IMR-90 (cell line): ENCODE results near the gene SYNPO. TPM values are rescaled to one million over a fixed set of nuclear protein-coding genes. Genes with fewer than 3 reads are reported as not detected.

ENCODE experiments used
- ATAC-seq: fragments of 200-7000 bp; cut with Tn5 transposase; 2 replicates; pipeline ENCODE4 v1.9.1; 2020; ENCODE audit warnings: low read depth, mild to moderate bottlenecking, moderate library complexity
- BruUV-seq: library from RNA; stranded (reverse); fragments of 400-500 nt; replicated peaks from 2 replicates; lab custom pipeline; 2021; lab: Mats Ljungman, UMichigan
- CTCF ChIA-PET: fragments of 300-600 bp; formaldehyde crosslinking; extraction: SDS; loops from one replicate; lab custom pipeline; 2021; ENCODE audit warnings: antibody characterized with exemption; lab: Yijun Ruan, JAX
- POLR2A ChIA-PET: fragments of 300-600 bp; sonication (Branson Sonifier 250); formaldehyde crosslinking; loops from one replicate; lab custom pipeline; 2022; ENCODE audit warnings: antibody characterized with exemption; ENCODE audit not compliant: unreplicated experiment; lab: Charles Lee
- DNase-seq: peaks from one replicate; pipeline ENCODE4 v3.0.0; 2013
- H2AFZ ChIP-seq: replicated peaks from 2 replicates; pipeline ENCODE3; 2013; ENCODE audit warnings: low read length, mild to moderate bottlenecking; ENCODE audit not compliant: poor library complexity
- H2AK5ac ChIP-seq: 2 replicates; pipeline ENCODE4 v1.6.1; 2013; ENCODE audit warnings: low read depth, low read length, inconsistent platforms
- H2AK9ac ChIP-seq: replicated peaks from 2 replicates; pipeline ENCODE3; 2013; ENCODE audit warnings: mild to moderate bottlenecking, low read depth, low read length, moderate library complexity; ENCODE audit not compliant: poor library complexity
- H2BK120ac ChIP-seq: 2 replicates; pipeline ENCODE4 v1.6.1; 2013; ENCODE audit warnings: low read depth, low read length, inconsistent platforms
- H2BK15ac ChIP-seq: 3 replicates; pipeline ENCODE4 v1.6.1; 2013; ENCODE audit warnings: low read depth, low read length, inconsistent platforms
- H2BK20ac ChIP-seq: 2 replicates; pipeline ENCODE4 v1.6.1; 2013; ENCODE audit warnings: low read depth, mild to moderate bottlenecking, inconsistent platforms, low read length, moderate library complexity
- H2BK5ac ChIP-seq: 2 replicates; pipeline ENCODE4 v1.6.1; 2013; ENCODE audit warnings: mild to moderate bottlenecking, low read depth, low read length, inconsistent platforms; ENCODE audit not compliant: poor library complexity, severe bottlenecking
- H3K14ac ChIP-seq: replicated peaks from 2 replicates; pipeline ENCODE4 v1.6.1; 2013; ENCODE audit warnings: low read depth, low read length, inconsistent platforms
- H3K18ac ChIP-seq: 2 replicates; pipeline ENCODE4 v1.6.1; 2013; ENCODE audit warnings: low read depth, low read length, control low read depth
- H3K23ac ChIP-seq: 2 replicates; pipeline ENCODE4 v1.6.1; 2013; ENCODE audit warnings: low read depth, low read length, inconsistent platforms
- H3K27ac ChIP-seq: 2 replicates; pipeline ENCODE4 v1.5.1; 2013; ENCODE audit warnings: mild to moderate bottlenecking, control low read depth, low read length; ENCODE audit not compliant: insufficient read depth
- H3K27me3 ChIP-seq: 2 replicates; pipeline ENCODE4 v1.6.1; 2013; ENCODE audit warnings: low read length; ENCODE audit not compliant: control insufficient read depth, insufficient read depth
- H3K36me3 ChIP-seq: 2 replicates; pipeline ENCODE4 v1.6.1; 2013; ENCODE audit warnings: low read length, mixed read lengths; ENCODE audit not compliant: control insufficient read depth, insufficient read depth
- H3K4ac ChIP-seq: 2 replicates; pipeline ENCODE4 v1.6.1; 2013; ENCODE audit warnings: low read depth, low read length, inconsistent platforms
- H3K4me1 ChIP-seq: 2 replicates; pipeline ENCODE4 v1.6.1; 2013; ENCODE audit warnings: low read length, mixed read lengths; ENCODE audit not compliant: control insufficient read depth, insufficient read depth
- H3K4me2 ChIP-seq: 2 replicates; pipeline ENCODE4 v1.6.1; 2013; ENCODE audit warnings: low read depth, mild to moderate bottlenecking, control low read depth, low read length, moderate library complexity
- H3K4me3 ChIP-seq: 2 replicates; pipeline ENCODE4 v1.5.1; 2013; ENCODE audit warnings: low read depth, mild to moderate bottlenecking, control low read depth, low read length, moderate library complexity; ENCODE audit not compliant: insufficient read depth
- H3K56ac ChIP-seq: 2 replicates; pipeline ENCODE4 v1.6.1; 2013; ENCODE audit warnings: low read length, inconsistent platforms; ENCODE audit not compliant: insufficient read depth; ENCODE audit errors: extremely low read depth
- H3K79me1 ChIP-seq, 2 experiments: 2 replicates each; pipeline ENCODE4 v1.6.1; 2013; ENCODE audit warnings: low read length in 2 of 2, inconsistent platforms in 1 of 2, low read depth in 1 of 2
- H3K9ac ChIP-seq: 2 replicates; pipeline ENCODE4 v1.6.1; 2013; ENCODE audit warnings: low read depth, low read length, control low read depth
- H3K9me1 ChIP-seq: 2 replicates; pipeline ENCODE4 v1.6.1; 2013; ENCODE audit warnings: low read length, inconsistent platforms; ENCODE audit not compliant: insufficient read depth
- H3K9me3 ChIP-seq: 2 replicates; pipeline ENCODE4 v1.6.1; 2013; ENCODE audit warnings: low read length; ENCODE audit not compliant: control insufficient read depth, insufficient read depth
- H4K20me1 ChIP-seq: 2 replicates; pipeline ENCODE4 v1.6.1; 2013; ENCODE audit warnings: low read length, inconsistent platforms; ENCODE audit not compliant: insufficient read depth
- H4K5ac ChIP-seq: 2 replicates; pipeline ENCODE4 v1.6.1; 2013; ENCODE audit warnings: mild to moderate bottlenecking, low read depth, low read length, control low read depth
- H4K8ac ChIP-seq, 2 experiments: 2 replicates each; pipeline ENCODE4 v1.6.1; 2013; ENCODE audit warnings: low read depth in 2 of 2, low read length in 2 of 2, control low read depth in 1 of 2, inconsistent platforms in 1 of 2
- H4K91ac ChIP-seq: 2 replicates; pipeline ENCODE4 v1.6.1; 2013; ENCODE audit warnings: low read depth, low read length, inconsistent platforms; ENCODE audit not compliant: insufficient read depth
- BHLHE40 ChIP-seq: fragments of 150-350 bp; IDR thresholded peaks from 2 replicates; pipeline ENCODE4 v1.6.1; 2016; ENCODE audit warnings: mild to moderate bottlenecking, low read depth, low read length
- CEBPB ChIP-seq: IDR thresholded peaks from 2 replicates; pipeline ENCODE4 v1.6.1; 2012; ENCODE audit warnings: low read depth, low read length, improper control_type of control experiment
- CHD1 ChIP-seq: IDR thresholded peaks from 2 replicates; pipeline ENCODE4 v1.6.1; 2012; ENCODE audit warnings: low read depth, low read length, improper control_type of control experiment
- CTCF ChIP-seq: conservative IDR thresholded peaks from 2 replicates; pipeline ENCODE4 v1.5.1; 2012; ENCODE audit warnings: mild to moderate bottlenecking, low read depth, low read length, improper control_type of control experiment
- FOS ChIP-seq: fragments of 150-350 bp; IDR thresholded peaks from 2 replicates; pipeline ENCODE4 v1.6.1; 2016; ENCODE audit warnings: low read depth, low read length
- MAFK ChIP-seq: IDR thresholded peaks from 2 replicates; pipeline ENCODE4 v1.6.1; 2012; ENCODE audit warnings: low read depth, low read length, improper control_type of control experiment
- MAZ ChIP-seq: IDR thresholded peaks from 2 replicates; pipeline ENCODE4 v1.6.1; 2012; ENCODE audit warnings: low read depth, mild to moderate bottlenecking, low read length, improper control_type of control experiment, moderate library complexity, borderline replicate concordance
- MXI1 ChIP-seq: IDR thresholded peaks from 2 replicates; pipeline ENCODE4 v1.6.1; 2012; ENCODE audit warnings: low read depth, mild to moderate bottlenecking, low read length, moderate library complexity, borderline replicate concordance
- NFE2L2 ChIP-seq: fragments of 150-350 bp; IDR thresholded peaks from 2 replicates; pipeline ENCODE4 v1.6.1; 2016; ENCODE audit warnings: low read depth, mild to moderate bottlenecking, low read length
- POLR2A ChIP-seq: IDR thresholded peaks from 2 replicates; pipeline ENCODE4 v1.6.1; 2012; ENCODE audit warnings: mild to moderate bottlenecking, low read depth, low read length
- RAD21 ChIP-seq: IDR thresholded peaks from 2 replicates; pipeline ENCODE4 v1.6.1; 2012; ENCODE audit warnings: low read length, improper control_type of control experiment
- RCOR1 ChIP-seq: IDR thresholded peaks from 2 replicates; pipeline ENCODE4 v1.6.1; 2012; ENCODE audit warnings: mild to moderate bottlenecking, low read length, improper control_type of control experiment; ENCODE audit not compliant: insufficient replicate concordance
- RFX5 ChIP-seq: IDR thresholded peaks from 2 replicates; pipeline ENCODE4 v1.8.0; 2012; ENCODE audit warnings: low read depth, mild to moderate bottlenecking, low read length, moderate library complexity
- SMC3 ChIP-seq: fragments of 150-350 bp; IDR thresholded peaks from 2 replicates; pipeline ENCODE4 v1.6.1; 2016; ENCODE audit warnings: low read depth, mild to moderate bottlenecking, antibody characterized with exemption, low read length, moderate library complexity
- WGBS, 2 experiments: methylation state at CpG; one replicate each; pipeline versions ENCODE4 v1.1.5 to v1.1.7; 2013; ENCODE audit warnings: missing lambda C conversion rate in 2 of 2; ENCODE audit not compliant: insufficient read length in 1 of 2; ENCODE audit errors: extremely low coverage in 2 of 2; 5-methylcytosine and 5-hydroxymethylcytosine counted together
- dilution Hi-C: fragments of 300-500 bp; cut with HindIII; formaldehyde crosslinking; loops from one replicate; pipeline ENCODE4 v1.14.3; 2018; ENCODE audit warnings: low sequenced_read_pairs; ENCODE audit not compliant: unreplicated experiment
- in situ Hi-C: fragments of 300-500 bp; cut with MboI; formaldehyde crosslinking; loops from 3 replicates; pipeline ENCODE4 v1.14.3; 2019; ENCODE audit warnings: low sequenced_read_pairs, inconsistent platforms, mixed read lengths
- intact Hi-C: fragments of 100-400 bp; cut with micrococcal nuclease; formaldehyde crosslinking; loops from 2 replicates; pipeline ENCODE4 v1.10.0; 2022
- polyA plus RNA-seq, 3 experiments: library from polyadenylated mRNA; depleted of rRNA; stranded (reverse); fragments of >200 nt; gene quantifications; 2 replicates each; pipeline ENCODE4 v1.2.3, GENCODE V29; 2012; ENCODE audit warnings: low replicate concordance in 1 of 3
- total RNA-seq: library from RNA; depleted of rRNA; stranded (reverse); fragments of >200 nt; gene quantifications from 2 replicates; pipeline ENCODE4 v1.2.3, GENCODE V29; 2012
- TF ChIP-seq, protein P1 (sequence below): fragments of 150-350 bp; IDR thresholded peaks from 2 replicates; pipeline ENCODE4 v1.6.1; 2016; ENCODE audit warnings: low read depth, mild to moderate bottlenecking, low read length, moderate library complexity, borderline replicate concordance
- TF ChIP-seq, protein P2 (sequence below): fragments of 150-350 bp; IDR thresholded peaks from 2 replicates; pipeline ENCODE4 v1.6.1; 2017; ENCODE audit warnings: mild to moderate bottlenecking, antibody characterized with exemption, low read length, low read depth

Gene SYNPO
- total and polyA plus RNA-seq, 2 of the 4 experiments (the other 2 are of a cell fraction) = 3.0 to 24.8 TPM

DNA sequence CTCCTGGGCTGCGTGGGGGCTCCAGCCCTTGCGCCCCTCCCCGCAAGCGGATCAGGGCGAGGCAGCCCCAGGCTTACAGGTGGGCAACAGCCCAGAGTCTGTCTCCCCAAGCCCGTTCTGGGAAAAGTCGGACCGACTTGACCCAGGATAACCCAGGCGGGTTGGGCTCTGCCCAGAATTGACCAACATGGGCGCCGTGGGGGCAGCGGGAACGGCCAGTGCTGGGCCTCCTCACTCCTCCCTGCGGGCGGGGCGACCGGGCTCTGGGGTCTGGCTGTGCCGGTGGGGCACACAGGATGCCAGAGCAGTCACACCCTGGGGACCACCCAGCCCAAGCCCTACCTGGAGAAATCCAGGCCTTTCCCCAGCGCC is 15.3 kb upstream of the SYNPO start:
- H2AK5ac ChIP-seq = peak overlapping the region; percentile 17; the same call in 1 of the 2 replicates
- peak overlapping the region; percentile 70; the same call in 1 of the 2 replicates for H3K18ac ChIP-seq
- no peaks in the 10 kb centered on the region for H3K9me3 ChIP-seq
- H3K36me3 ChIP-seq = 0 out of 2 replicates have a peak, but pooled peaks cover 2% of the 10 kb centered on the region
- ChIA-PET CTCF (no interaction called here), POLR2A (no interaction called here)
- no peaks in the 10 kb centered on the region for H4K20me1 ChIP-seq
- H3K23ac ChIP-seq = no peak overlapping the region
- dilution Hi-C loops = no loop called here
- intact Hi-C loops = no loop called here
- H3K27ac ChIP-seq = peak overlapping the region; percentile 27; the same call in 1 of the 2 replicates
- H2AK9ac ChIP-seq = peak overlapping the region; percentile 53
- peak overlapping the region; percentile 44; the same call in 1 of the 2 replicates for H3K4ac ChIP-seq
- H4K91ac ChIP-seq = peak overlapping the region; percentile 64; the same call in 1 of the 2 replicates
- H3K27me3 ChIP-seq = no peaks in the 10 kb centered on the region
- no peak overlapping the region for H3K14ac ChIP-seq
- in situ Hi-C loops = no loop called here
- H2BK5ac ChIP-seq = no peak overlapping the region
- H3K79me1 ChIP-seq = peaks cover 0 to 4% of the 10 kb centered on the region in 2 experiments; a peak in 2 of 4 replicates
- no peak overlapping the region for H3K56ac ChIP-seq
- peak overlapping the region; percentile 88 for H3K4me3 ChIP-seq
- BruUV-seq = no TSS peak
- TF ChIP-seq MAFK (no peak), CTCF (no peak), NFE2L2 (no peak), BHLHE40 (no peak), RCOR1 (no peak), CHD1 (no peak), MXI1 (no peak), RAD21 (no peak), RFX5 (no peak), SMC3 (no peak), POLR2A (no peak), MAZ (no peak), CEBPB (no peak), FOS (no peak)
- TF ChIP-seq, protein P1, sequence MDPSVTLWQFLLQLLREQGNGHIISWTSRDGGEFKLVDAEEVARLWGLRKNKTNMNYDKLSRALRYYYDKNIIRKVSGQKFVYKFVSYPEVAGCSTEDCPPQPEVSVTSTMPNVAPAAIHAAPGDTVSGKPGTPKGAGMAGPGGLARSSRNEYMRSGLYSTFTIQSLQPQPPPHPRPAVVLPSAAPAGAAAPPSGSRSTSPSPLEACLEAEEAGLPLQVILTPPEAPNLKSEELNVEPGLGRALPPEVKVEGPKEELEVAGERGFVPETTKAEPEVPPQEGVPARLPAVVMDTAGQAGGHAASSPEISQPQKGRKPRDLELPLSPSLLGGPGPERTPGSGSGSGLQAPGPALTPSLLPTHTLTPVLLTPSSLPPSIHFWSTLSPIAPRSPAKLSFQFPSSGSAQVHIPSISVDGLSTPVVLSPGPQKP = no peak
- TF ChIP-seq, protein P2, sequence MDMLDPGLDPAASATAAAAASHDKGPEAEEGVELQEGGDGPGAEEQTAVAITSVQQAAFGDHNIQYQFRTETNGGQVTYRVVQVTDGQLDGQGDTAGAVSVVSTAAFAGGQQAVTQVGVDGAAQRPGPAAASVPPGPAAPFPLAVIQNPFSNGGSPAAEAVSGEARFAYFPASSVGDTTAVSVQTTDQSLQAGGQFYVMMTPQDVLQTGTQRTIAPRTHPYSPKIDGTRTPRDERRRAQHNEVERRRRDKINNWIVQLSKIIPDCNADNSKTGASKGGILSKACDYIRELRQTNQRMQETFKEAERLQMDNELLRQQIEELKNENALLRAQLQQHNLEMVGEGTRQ = no peak
- peak overlapping the region; percentile 94 for H3K9ac ChIP-seq
- peak overlapping the region; percentile 55 for H2AFZ ChIP-seq
- peak overlapping the region; percentile 45 for H2BK120ac ChIP-seq
- H2BK15ac ChIP-seq = no peak overlapping the region
- DNase-seq = no peak
- ATAC-seq = 0 out of 2 replicates have a peak, but pooled peaks have one; percentile 5
- peak overlapping the region; percentile 74 for H4K5ac ChIP-seq
- H2BK20ac ChIP-seq = no peak overlapping the region
- peaks cover 14% of the 10 kb centered on the region for H3K9me1 ChIP-seq
- WGBS, 2 experiments = 30% methylated on average over 4 of the region's 19 CpGs; no CpG with 5 or more reads in 1 of the 2 experiments
- peaks cover 49% of the 10 kb centered on the region for H3K4me1 ChIP-seq
- H4K8ac ChIP-seq = peak overlapping the region; percentile 26 to 43; a peak in 2 of 4 replicates
- H3K4me2 ChIP-seq = peak overlapping the region; percentile 95
